HK-2 (cell line): Measurements from ENCODE around the gene STAT6.

ENCODE experiments used
- DNase-seq: peaks from one replicate; pipeline ENCODE4 v3.0.0-alpha.2; 2018; ENCODE audit not compliant: unreplicated experiment

STAT6 gene

GRCh38 chr12:57104292-57104910 is 6.8 kb downstream of the STAT6 start:
- no peak for DNase-seq

GRCh38 chr12:57103856-57104255 is 7.3 kb downstream of the STAT6 start:
- no peak for DNase-seq

GRCh38 chr12:57101892-57102695 is 9.1 kb downstream of the STAT6 start:
- no peak for DNase-seq

GRCh38 chr12:57099766-57100165 is 11.4 kb downstream of the STAT6 start:
- DNase-seq: no peak

GRCh38 chr12:57099047-57099714 is 12.0 kb downstream of the STAT6 start:
- no peak for DNase-seq

GRCh38 chr12:57098546-57098945 is 12.6 kb downstream of the STAT6 start:
- DNase-seq: no peak

GRCh38 chr12:57097554-57097835 is 13.7 kb downstream of the STAT6 start:
- DNase-seq: no peak

GRCh38 chr12:57096748-57097553 is 14.2 kb downstream of the STAT6 start:
- no peak for DNase-seq

- DNase-seq: no peak
Observed at GRCh38 chr12:57096099-57096572, 15.0 kb downstream of the STAT6 start.

- no peak for DNase-seq
Observed at GRCh38 chr12:57095440-57095839, 15.7 kb downstream of the STAT6 start.

GRCh38 chr12:57094208-57095160 is 16.7 kb downstream of the STAT6 start:
- DNase-seq: no peak

GRCh38 chr12:57093415-57094207 is 17.6 kb downstream of the STAT6 start:
- DNase-seq: peak; percentile 56

GRCh38 chr12:57092876-57093414 is 18.2 kb downstream of the STAT6 start:
- no peak for DNase-seq

- no peak for DNase-seq
Observed at GRCh38 chr12:57092529-57092862, 18.7 kb downstream of the STAT6 start.

- DNase-seq: no peak
Observed at GRCh38 chr12:57091638-57092528, 19.3 kb downstream of the STAT6 start.

- no peak for DNase-seq
Observed at GRCh38 chr12:57090924-57091637, 20.1 kb downstream of the STAT6 start.

- DNase-seq: no peak
Observed at GRCh38 chr12:57090490-57090889, 20.7 kb downstream of the STAT6 start.
